CD1c-positive myeloid dendritic cell (primary cell): Measurements from ENCODE around the gene SYF2.
"Not testable (repeated sequence)": the region's sequence is repeated elsewhere in the genome, so short reads cannot be mapped to it uniquely, and the experiment has no call there.

Experiments used
- DNase-seq: peaks from one replicate; pipeline ENCODE4 v3.0.0-alpha.2; 2016; ENCODE audit errors: extremely low spot score

The SYF2 gene

DNA sequence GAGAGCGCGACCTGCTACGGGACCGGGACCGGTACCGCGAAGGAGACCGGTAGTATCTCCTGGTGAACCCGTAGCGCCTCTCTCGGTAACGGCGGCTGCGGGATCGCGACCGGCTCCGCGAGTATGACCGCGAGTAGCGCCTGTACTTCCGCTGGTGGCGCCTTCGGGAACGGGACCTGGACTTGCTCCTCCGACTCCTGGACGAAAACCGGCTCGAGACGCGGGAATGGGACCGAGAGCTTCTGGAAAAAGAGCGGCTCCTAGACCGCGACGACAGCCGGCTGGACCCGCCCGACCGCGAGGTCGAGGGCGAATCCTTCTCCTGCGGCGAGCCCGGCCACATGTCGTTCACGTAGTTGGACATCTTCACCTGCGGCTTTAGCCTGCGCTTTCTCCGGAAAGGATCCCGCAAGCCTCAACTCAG lies 14.3 kb upstream of the SYF2 start:
- peak; percentile 16 for DNase-seq

DNA sequence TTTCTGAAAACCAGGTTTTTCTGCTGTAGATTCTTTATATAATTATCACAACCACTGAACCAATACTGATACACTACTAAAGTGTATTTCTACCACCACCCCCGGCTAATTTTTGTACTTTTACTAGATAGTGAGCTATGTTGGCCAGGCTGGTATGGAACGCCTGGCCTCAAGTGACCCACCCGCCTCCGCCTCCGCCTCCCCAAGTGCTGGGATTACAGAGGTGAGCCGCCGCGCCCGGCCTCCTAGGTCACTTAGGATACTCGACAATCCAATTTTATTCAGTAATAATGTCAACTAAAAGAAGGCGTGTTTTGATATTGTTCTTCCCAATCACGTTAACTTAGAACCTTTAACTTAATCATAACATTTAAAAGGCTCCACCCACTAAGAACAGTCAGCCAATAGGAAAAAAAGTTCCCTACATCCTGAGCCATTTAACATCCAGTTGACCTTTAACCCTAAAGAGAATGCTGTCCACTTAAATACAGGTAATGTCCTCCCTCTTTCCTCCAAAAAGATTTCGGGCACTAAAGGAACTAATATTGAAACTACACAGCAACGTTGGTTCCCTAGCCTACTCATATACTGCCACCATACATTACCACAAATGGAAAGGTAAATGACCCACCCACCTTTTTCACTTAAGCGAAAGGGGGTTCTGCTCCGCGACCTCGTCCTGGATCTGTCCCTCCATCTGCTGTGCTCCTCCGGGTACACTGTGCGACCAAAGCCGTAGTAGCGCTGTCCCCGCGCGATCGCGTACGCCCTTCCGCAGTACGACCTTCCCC lies 13.7 kb upstream of the SYF2 start:
- peak; percentile 24 for DNase-seq

DNA sequence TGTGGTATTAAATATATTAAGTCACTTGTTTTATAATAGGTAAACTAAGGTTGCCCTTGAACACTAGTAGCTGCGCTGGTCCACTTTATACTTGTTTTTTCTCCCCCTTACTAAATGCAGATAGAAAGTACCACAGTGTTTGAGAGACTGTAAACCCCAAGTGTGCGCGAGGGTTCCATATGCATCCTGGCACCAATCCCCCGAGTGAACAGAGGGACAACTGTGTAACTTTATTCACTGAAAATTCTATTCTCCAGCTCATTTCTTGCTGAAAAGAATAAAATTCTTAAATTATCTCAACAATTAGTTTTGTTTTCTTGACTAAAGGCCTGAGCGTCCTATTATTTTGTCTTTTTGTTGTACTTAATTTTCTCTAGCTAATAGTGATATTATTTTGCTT lies 13.1 kb upstream of the SYF2 start:
- DNase-seq = no peak

DNA sequence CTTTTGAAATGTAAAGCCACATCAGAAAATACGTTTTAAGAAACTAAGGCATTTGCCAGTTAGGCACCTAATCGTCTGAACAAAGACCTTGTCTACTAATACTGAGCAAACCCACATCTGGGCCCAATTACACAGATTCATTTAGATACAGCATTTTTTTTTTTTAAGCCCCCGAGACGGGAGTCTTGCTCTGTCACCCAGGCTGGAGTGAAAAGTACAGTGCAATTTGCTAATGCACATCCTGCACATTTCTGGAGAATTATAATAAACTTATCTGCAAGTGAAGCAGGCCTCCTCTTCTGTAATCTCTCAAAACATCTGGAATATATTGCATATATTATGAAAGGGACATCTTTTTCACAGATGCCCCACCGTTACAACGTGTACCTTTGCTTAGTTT lies 11.6 kb upstream of the SYF2 start:
- no peak for DNase-seq

DNA sequence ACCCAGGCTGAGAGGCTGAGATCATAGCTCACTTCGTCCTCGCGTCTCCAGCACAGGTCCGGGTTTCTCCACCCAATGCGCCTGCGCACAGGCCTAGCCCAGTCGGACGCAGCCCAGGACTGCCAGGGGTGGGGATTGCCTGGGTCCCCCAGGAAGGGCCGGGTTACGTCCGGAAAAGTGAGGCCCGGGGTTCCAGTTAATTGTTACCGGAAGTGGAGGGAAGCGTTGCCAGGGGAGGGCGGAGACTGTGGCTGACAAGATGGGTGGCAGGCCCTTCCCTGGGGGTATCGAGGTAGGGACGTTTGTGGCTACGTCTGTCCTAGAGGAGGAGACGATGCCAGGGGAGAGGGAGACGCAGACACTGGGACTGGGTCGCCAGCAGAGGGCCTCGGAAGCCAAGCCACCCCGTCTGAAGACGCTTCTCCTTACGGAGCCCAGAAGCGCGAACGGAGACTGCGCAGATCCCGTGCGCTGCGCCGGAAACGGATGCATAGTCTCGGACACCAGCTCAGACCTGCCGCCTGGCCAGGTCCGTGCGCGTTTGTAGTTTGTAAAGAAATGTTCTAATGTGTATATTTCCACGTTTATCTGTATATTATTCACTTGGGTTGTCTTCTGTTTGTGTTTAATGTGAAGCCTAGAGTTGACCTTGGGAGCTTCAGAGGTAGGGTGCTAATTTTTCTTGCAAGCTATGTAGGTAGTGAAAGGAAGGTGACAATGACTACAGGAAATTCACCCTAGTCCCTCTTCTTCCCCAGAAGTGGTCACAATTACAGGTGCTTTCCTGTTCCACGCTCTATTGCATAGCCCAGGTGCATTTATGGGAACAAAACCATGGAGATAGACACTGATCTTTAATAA lies 7.6 kb upstream of the SYF2 start:
- peak; percentile 92 for DNase-seq

DNA sequence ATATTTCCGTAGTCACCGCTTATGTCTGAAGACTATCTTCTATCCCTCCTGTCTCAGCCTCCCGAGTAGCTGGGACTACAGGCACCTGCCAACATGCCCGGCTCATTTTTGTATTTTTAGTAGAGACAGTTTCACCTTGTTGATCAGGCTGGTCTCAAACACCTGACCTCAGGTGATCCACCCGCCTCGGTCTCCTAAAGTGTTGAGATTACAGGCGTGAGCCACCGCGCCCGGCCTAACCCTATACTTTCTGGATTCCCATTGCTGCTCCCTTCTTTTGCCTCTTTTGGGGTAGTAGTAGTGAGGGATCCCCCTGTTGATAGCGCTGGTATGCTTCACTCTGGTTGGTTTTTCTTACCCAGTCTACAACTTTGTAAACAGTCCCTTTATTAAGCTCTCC lies 5.7 kb upstream of the SYF2 start:
- no peak for DNase-seq

DNA sequence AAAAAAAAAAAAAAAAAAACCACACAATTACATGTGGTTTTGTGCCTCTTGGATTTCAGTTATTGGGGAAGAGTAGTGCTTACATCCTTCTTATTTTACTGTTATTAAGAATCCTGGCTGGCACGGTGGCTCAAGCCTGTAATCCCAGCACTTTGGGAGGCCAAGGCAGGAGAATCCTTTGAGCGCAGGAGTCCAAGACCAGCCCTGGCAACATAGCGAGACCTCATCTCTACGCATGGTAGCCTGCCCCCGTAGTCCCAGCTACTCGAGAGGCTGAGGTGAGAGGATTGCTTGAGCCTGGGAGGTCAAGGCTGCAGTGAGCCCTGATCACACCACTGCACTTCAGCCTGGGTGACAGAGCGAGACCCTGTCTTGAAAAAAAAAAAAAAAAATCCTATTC lies 4.0 kb upstream of the SYF2 start:
- DNase-seq = not testable (repeated sequence)

DNA sequence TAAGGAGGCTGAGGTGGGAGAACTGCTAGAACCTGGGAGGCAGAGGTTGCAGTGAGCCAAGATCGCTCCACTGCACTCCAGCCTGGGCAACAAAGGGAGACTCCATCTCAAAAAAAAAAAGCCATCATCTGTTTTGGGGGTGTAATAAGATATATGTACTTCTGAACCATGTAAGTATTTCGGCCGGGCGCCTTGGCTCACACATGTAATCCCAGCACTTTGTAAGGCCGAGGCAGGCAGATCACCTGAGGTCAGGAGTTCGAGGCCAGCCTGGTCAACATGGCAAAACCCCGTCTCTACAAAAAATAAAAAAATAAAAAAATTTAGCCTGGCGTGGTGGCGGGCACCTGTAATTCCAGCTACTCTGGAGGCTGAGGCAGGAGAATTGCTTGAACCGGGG lies 3.1 kb upstream of the SYF2 start:
- not testable (repeated sequence) for DNase-seq

DNA sequence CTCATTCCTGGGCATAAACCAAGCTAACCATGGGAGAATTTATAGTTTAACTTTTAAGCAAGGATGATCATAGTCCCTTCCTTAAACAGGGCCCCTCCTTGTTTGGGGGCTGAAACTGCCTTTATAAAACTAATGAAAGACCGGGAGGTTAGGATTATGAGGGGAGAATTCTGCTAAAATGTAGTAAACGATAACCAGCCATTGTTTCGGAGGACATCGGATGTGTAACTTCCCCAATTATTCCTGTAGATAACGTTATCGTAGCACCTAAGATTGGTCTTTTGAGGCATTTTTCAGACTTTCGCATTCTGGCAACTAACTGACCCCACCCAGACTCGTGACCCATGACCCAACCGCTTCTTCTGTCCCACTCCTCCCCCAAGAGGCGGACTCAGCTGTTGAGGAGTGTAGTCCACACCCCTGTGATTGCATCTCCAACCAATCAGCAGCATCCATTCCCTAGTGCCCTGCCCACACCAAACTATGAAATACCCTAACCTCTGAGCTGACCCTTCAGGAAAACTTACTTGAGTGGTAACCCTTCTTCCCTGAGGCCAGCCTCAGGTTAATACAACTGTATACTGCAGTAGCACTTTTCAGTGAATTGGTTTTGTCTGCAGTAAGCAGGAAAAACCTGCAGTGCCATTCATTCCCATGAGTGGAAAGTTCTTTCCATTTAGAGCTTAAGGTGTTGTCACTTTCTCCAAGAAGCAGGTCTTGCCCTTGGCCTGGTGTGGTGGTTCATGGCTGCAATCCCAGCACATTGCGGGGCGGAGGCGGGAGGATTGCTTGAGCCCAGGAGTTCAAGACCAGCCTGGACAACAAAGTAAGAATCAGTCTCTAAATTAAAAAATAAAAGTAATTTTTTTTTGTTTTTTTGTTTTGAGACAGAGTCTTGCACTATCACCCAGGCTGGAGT lies 823 bp upstream of the SYF2 start:
- peak; percentile 93 for DNase-seq

DNA sequence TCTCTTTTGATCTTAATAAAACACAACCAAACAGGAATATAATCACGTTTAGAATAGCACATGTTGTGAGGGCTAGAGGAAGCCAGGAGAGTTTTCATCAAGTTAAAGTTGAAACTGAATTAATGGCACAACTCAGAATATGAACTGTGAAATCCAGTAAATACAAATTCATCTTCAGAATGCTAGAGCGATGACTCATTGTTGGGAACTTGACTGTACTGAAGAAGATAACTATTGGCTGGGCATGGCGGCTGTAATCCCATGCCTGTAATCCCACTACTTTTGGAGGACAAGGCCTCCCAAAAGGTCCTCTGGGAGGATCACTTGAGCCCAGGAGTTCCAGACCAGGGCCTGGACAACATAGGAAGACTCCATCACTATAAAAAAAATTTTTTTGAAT lies 8.8 kb downstream of the SYF2 start:
- DNase-seq = no peak

DNA sequence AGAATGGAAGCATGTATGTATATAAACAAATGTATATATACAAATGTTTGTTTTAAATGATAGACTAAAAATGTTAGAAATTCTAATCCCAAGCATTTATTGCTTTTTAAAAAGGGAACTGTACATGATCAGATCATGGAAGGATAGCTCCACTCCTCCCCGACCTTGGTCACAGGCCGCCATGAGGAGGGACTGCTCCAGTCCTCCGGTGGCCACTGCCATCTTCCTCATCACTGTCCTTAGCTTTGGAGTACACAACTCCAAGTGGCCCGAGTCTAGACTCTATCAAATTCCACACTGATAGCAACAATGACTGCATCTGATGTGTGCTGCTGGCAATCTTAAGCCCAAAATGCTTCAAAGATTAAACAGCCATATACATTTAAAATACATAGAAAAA lies 9.7 kb downstream of the SYF2 start:
- DNase-seq = no peak

DNA sequence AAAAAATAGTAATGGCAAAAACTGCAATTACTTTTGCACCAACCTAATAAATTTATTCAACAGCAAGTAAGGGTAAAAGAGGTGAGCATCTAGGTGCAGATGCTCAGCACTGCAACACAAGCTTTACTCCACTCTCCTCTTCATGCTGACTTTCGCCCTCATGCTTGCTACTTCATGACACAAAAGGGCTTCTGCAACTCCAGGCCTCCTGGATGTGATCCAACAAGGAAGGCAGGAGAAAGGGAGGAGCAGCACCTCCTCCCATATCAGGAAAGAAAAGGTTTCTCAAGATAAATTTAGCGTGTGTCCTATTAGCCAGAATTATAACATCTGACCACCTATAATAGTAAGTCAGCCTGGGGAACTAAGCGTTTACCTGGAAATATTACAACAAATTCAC lies 11.6 kb downstream of the SYF2 start:
- no peak for DNase-seq

DNA sequence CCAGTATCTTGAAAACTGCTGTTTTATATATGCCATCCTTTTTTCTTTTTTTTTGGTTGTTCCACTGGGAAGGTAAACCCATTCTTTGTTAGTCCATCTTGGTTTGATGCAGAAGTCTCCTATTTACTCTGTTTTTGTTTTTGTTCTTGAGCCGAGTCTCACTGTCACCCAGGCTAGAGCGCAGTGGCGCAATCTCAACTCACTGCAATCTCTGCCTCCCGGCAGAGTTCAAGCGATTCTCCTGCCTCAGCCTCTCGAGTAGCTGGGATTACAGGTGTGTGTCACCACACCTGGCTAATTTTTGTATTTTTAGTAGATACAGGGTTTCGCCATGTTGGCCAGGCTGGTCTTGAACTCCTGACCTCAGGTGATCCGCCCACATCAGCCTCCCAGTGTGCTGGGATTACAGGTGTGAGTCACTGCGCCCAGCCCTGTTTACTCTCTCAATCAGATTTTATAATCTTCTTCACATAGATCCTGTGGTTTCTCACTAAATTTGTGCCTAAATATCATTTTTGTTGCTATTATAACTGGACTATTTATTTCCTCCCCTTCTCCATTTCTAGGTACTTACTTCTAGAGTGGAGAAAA lies 12.5 kb downstream of the SYF2 start:
- DNase-seq = no peak

DNA sequence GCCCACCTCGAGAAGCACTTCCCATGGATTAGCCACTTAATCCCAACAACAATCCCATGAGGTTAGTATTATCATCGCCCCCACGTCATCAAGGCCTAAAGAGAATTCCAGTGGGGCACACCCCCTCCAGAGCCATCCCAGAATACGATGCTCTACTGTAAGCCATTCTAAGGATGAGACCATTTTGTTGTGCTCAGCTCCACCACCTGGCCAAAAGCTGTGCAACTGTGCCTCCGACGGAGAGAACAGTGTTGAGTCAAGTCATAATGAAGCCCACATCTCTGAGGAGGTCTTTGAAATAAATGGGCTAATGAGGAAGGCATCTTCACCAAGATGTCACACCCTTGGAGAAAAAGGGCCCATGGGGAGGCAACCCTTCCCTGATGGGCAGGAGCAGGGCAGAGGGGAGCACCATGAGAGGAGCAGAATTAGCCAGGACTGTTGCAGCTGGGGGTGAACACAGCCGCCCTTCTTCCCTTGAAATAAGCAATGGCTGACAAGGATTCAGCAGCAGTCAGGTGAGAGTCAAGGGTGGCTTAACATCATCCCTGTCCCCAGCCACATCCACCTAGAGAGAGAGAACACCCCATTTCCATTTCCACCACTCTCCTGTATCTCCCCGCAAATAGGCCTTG lies 14.6 kb downstream of the SYF2 start:
- DNase-seq = no peak

DNA sequence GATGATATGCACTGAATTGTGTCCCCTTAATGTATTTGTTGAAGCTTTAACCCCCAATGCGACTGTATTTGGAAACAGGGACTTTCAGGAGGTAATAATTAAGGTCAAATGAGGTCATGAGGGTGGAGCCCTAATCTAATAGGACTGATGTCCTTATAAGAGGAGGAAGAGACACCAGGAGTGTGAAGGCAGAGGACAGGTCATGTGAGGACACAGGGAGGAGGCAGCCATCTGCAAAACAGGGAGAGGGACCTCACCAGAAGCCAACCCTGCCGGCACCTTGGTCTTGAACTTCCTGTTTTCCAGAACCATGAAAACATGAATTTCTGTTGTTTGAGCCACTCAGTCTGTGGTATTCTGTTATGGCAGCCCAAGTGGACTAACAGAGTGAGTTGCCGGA lies 15.3 kb downstream of the SYF2 start:
- peak; percentile 4 for DNase-seq

DNA sequence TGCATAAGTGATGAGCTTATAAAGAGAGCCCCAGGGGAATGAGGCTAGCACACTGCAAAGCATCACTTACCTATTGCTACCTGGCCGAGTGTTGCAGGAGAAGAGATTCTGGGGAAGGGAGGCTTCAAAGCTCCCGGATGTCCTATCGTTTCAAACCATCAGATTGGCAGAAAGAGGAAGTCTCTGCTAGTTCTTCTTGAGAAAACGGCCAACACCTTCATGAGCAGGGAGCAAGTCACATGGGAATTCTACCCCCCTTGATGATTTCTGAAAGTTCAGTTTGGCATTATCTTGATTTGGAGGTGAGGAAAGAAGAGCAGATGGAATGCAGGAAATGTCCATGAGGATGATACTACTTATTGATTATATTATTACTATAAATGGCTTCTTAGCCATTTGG lies 16.2 kb downstream of the SYF2 start:
- peak; percentile 17 for DNase-seq

DNA sequence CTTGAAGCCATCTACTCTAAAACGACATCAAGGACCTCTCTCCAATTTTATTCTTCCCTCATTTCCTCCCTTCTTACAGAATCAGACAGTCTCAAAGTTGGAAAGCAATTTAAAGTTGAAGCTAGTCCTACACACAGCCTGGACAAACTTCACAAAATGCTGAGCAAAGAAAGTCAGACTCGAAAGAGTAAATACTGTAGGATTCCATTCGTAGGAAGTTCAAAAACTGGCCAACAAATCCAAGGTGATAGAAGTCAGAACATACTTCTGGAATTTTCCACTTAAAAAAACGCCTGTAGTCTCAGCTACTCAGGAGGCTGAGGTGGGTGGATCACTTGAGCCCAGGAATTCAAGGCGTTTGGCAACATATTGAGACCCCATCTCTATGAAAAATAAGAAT lies 19.6 kb downstream of the SYF2 start:
- DNase-seq = no peak

DNA sequence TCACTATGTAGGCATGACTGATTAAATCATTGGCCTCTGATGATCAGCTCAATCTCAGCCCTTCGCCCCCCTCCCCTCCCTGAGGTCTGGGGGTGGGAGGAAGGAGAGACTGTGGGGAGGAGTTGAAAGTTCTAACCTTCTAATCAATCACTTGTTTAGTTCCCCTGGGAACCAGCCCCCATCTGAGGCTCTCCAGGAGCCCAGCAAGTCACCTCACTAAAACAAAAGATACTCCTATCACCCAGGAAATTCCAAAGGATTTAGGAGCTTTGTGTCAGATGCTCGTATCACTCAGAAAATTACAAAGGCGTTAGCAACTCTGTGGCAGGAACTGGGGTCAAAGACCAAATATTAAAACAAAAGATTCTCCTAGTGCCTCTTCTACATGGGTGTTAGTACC lies 21.6 kb downstream of the SYF2 start:
- no peak for DNase-seq

DNA sequence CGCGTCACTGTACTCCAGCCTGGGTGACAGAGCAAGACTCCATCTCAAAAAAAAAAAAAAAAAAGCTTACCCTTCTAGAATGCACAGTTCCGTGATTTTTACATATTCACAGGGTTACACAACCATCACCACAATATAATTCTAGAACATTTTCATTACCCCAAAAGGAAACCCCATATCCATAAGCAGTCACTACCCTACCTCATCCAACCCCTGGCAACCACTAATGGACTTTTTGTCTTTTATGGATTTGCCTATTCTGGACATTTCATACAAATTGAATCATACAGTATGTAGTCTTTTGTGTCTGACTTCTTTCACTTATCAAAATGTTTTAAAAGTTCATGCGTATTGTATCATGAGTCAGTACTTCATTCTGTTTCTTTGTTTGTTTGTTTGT lies 22.8 kb downstream of the SYF2 start:
- DNase-seq = no peak

DNA sequence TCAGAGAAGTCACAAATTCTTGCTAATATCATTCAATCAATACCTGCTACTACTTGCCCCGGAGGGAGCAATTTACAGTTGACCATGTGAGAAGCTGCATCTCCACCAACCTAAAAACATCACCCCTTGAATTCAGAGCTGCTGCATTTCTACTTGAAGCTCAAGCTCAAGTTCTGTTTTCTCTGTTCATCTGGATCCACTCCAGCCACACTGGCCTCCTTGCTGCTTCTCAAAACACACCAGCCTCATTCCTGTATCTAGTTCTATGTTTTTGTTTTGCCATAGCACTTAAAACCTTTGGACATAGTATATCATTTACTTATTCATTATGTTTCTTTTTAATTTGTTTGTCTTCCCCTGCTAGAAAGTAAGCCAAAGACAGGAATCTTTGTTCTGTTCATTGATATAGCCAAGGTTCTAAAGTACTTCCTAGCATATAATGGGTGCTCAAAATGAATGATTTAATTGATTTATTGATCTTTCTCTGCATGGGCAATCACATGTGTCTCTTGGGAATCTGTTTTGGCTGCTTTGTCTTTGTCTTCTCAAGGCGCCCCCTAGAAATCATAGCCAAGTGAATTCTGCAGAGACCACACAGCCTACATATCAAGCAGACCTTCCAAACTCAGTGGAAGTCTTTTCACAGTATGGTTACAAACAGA lies 23.6 kb downstream of the SYF2 start:
- no peak for DNase-seq

DNA sequence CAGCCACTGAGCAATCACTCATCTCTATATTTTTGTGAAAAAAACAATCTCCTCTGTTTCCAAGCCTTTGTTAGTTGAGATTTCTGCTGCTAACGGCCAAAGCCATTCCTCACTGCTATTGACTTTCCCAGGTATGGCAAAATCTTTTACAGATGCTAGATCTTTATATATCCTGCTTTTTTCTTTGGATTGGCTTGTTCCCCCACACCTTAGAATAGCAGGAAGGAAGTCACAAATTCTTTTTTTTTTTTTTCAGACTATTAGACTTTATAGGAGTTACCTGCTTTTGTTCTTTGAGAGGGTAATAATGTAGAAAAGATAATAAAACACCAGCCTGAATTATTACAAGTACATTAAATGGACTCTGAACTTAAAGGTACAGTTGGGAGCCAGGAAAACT lies 24.2 kb downstream of the SYF2 start:
- no peak for DNase-seq
